Panc1 (cell line): ENCODE measurements around the gene SEMA4D.

ENCODE experiments used
- CTCF ChIP-seq: fragments of 450-650 bp; IDR thresholded peaks from 2 replicates; pipeline ENCODE4 v1.5.1; 2017; ENCODE audit warnings: mild to moderate bottlenecking
- POLR2AphosphoS5 ChIP-seq: IDR thresholded peaks from 2 replicates; pipeline ENCODE4 v1.6.1; 2012; ENCODE audit warnings: mild to moderate bottlenecking, low read depth, low read length, moderate library complexity
- REST ChIP-seq, 2 experiments: IDR thresholded peaks; 2 replicates each; pipeline ENCODE4 v1.6.1; 2011 to 2012; ENCODE audit warnings: low read depth in 2 of 2, control low read depth in 1 of 2, low read length in 1 of 2, mild to moderate bottlenecking in 1 of 2, moderate library complexity in 1 of 2; ENCODE audit not compliant: insufficient read depth in 1 of 2
- SIN3A ChIP-seq: IDR thresholded peaks from 2 replicates; pipeline ENCODE4 v1.6.1; 2012; ENCODE audit warnings: low read depth, mild to moderate bottlenecking, low read length, moderate library complexity, borderline replicate concordance; ENCODE audit not compliant: insufficient read depth
- TCF7L2 ChIP-seq: IDR thresholded peaks from 2 replicates; pipeline ENCODE4 v1.6.1; 2011; ENCODE audit warnings: mild to moderate bottlenecking, low read depth, low read length, inconsistent platforms

GRCh38 chr9:89524963-89525362 lies 27.1 kb upstream of the SEMA4D start:
- TF ChIP-seq CTCF (no peak), REST (IDR thresholded peaks at IDR 0.05; ENCODE audit: insufficient read depth in 1 of 2, low read depth in 2 of 2, low read length in 1 of 2) (no peak), POLR2AphosphoS5 (no peak), SIN3A (no peak), TCF7L2 (no peak)
